Large intestine (tissue), 3 donors: ENCODE results near the gene ATP1A3. TPM values are rescaled to one million over a fixed set of nuclear protein-coding genes. Genes with fewer than 3 reads are reported as not detected.

Source experiments
- DNase-seq, 2 donors: peaks; one replicate each; pipeline versions ENCODE4 v3.0.0 to v3.0.0-alpha.2; 2013
- H3K27ac ChIP-seq: one replicate; pipeline ENCODE4 v1.5.1; 2013; ENCODE audit warnings: low read length
- H3K27me3 ChIP-seq: 2 replicates; pipeline ENCODE4 v1.6.1; 2013; ENCODE audit warnings: low read length; ENCODE audit not compliant: control insufficient read depth, insufficient read depth
- H3K36me3 ChIP-seq: 2 replicates; pipeline ENCODE4 v1.6.1; 2013; ENCODE audit warnings: low read length; ENCODE audit not compliant: control insufficient read depth, insufficient read depth
- H3K4me1 ChIP-seq: one replicate; pipeline ENCODE4 v1.6.1; 2013; ENCODE audit warnings: low read length; ENCODE audit not compliant: control insufficient read depth, insufficient read depth
- H3K4me3 ChIP-seq: one replicate; pipeline ENCODE4 v1.5.1; 2013; ENCODE audit warnings: low read length
- H3K9me3 ChIP-seq: one replicate; pipeline ENCODE4 v1.6.1; 2013; ENCODE audit warnings: mild to moderate bottlenecking, low read depth, low read length, moderate library complexity; ENCODE audit not compliant: control insufficient read depth
- WGBS: methylation state at CpG from one replicate; pipeline ENCODE4 v1.1.5; 2013; ENCODE audit warnings: low lambda C conversion rate; ENCODE audit not compliant: insufficient coverage; 5-methylcytosine and 5-hydroxymethylcytosine counted together
- polyA plus RNA-seq: library from polyadenylated mRNA; unstranded; fragments of 120-200 nt; gene quantifications from one replicate; pipeline ENCODE4 v1.2.1, GENCODE V29; 2013

Gene ATP1A3
- polyA plus RNA-seq, 1 donor, result 13.0 TPM

GRCh38 chr19:41965106-41965505 is 28.9 kb downstream of the ATP1A3 start:
- Histone ChIP-seq H3K27me3 (no peaks in the 10 kb centered on the region), H3K4me3 (no peak overlapping the region), H3K36me3 (no peaks in the 10 kb centered on the region), H3K4me1 (peaks cover 8% of the 10 kb centered on the region), H3K9me3 (no peaks in the 10 kb centered on the region), H3K27ac (no peak overlapping the region)
- WGBS, result 53% methylated on average over 2 of the region's 5 CpGs
- no peak for DNase-seq

GRCh38 chr19:41960973-41961372 is 33.1 kb downstream of the ATP1A3 start:
- Histone ChIP-seq H3K27me3 (no peaks in the 10 kb centered on the region), H3K9me3 (peaks cover 3% of the 10 kb centered on the region), H3K4me3 (no peak overlapping the region), H3K36me3 (peaks cover 3% of the 10 kb centered on the region), H3K4me1 (peaks cover 13% of the 10 kb centered on the region), H3K27ac (no peak overlapping the region)
- no peak for DNase-seq
- WGBS, result no CpG with 5 or more reads among the region's 5 CpGs

GRCh38 chr19:41959056-41960053 is 34.7 kb downstream of the ATP1A3 start, which contains the start of gene RABAC1:
Gene RABAC1, minus strand, starts transcription at chr19:41959321. Its CDS starts 29 bp downstream, at chr19:41959292.
- no CpG with 5 or more reads among the region's 46 CpGs for WGBS
- peak within 1 kb of the TSS; percentile 90 for H3K27ac ChIP-seq
- peaks cover 13% of the 10 kb centered on the region for H3K4me1 ChIP-seq
- peaks cover 7% of the 10 kb centered on the region for H3K36me3 ChIP-seq
- DNase-seq, result peak; percentile 92 to 96
- H3K9me3 ChIP-seq, result peaks cover 3% of the 10 kb centered on the region
- H3K4me3 ChIP-seq, result peak within 1 kb of the TSS; percentile 84
- no peaks in the 10 kb centered on the region for H3K27me3 ChIP-seq

- Histone ChIP-seq H3K36me3 (peaks cover 7% of the 10 kb centered on the region), H3K27me3 (no peaks in the 10 kb centered on the region), H3K9me3 (peaks cover 3% of the 10 kb centered on the region), H3K4me1 (peaks cover 13% of the 10 kb centered on the region), H3K4me3 (peak overlapping the region; percentile 84), H3K27ac (peak overlapping the region; percentile 90)
- peak; percentile 84 to 93 for DNase-seq
- WGBS, result no CpG with 5 or more reads among the region's 43 CpGs
These were observed 35.5 kb downstream of the ATP1A3 start for GRCh38 chr19:41958367-41959055.

- H3K9me3 ChIP-seq, result peaks cover 3% of the 10 kb centered on the region
- peaks cover 13% of the 10 kb centered on the region for H3K4me1 ChIP-seq
- H3K36me3 ChIP-seq, result peaks cover 7% of the 10 kb centered on the region
- WGBS, result no CpG with 5 or more reads among the region's 10 CpGs
- no peaks in the 10 kb centered on the region for H3K27me3 ChIP-seq
- peak; percentile 93 to 95 for DNase-seq
- peak overlapping the region; percentile 90 for H3K27ac ChIP-seq
- H3K4me3 ChIP-seq, result peak overlapping the region; percentile 84
These were observed 36.1 kb downstream of the ATP1A3 start for GRCh38 chr19:41957838-41958366.

- Histone ChIP-seq H3K4me1 (peaks cover 13% of the 10 kb centered on the region), H3K27ac (peak overlapping the region; percentile 53), H3K4me3 (no peak overlapping the region), H3K9me3 (peaks cover 3% of the 10 kb centered on the region), H3K27me3 (no peaks in the 10 kb centered on the region), H3K36me3 (peaks cover 7% of the 10 kb centered on the region)
- WGBS, result no CpG with 5 or more reads among the region's 11 CpGs
- peak; percentile 26 to 41 for DNase-seq
These were observed 36.7 kb downstream of the ATP1A3 start for GRCh38 chr19:41957161-41957837.

GRCh38 chr19:41956621-41957020 is 37.4 kb downstream of the ATP1A3 start:
- Histone ChIP-seq H3K4me3 (no peak overlapping the region), H3K27me3 (no peaks in the 10 kb centered on the region)
- no peak for DNase-seq

GRCh38 chr19:41955521-41955920 is 38.5 kb downstream of the ATP1A3 start:
- Histone ChIP-seq H3K9me3 (peaks cover 3% of the 10 kb centered on the region), H3K36me3 (peaks cover 7% of the 10 kb centered on the region), H3K27me3 (no peaks in the 10 kb centered on the region), H3K4me1 (peaks cover 13% of the 10 kb centered on the region), H3K27ac (no peak overlapping the region), H3K4me3 (no peak overlapping the region)
- no peak for DNase-seq
- no CpG with 5 or more reads among the region's 7 CpGs for WGBS

More at GRCh38 chr19:41956621-41957020, 37.4 kb downstream of the ATP1A3 start:
- Histone ChIP-seq H3K27ac (no peak overlapping the region), H3K36me3 (peaks cover 7% of the 10 kb centered on the region), H3K4me1 (peaks cover 13% of the 10 kb centered on the region), H3K9me3 (peaks cover 3% of the 10 kb centered on the region)
- WGBS, result no CpG with 5 or more reads among the region's 13 CpGs

- no peaks in the 10 kb centered on the region for H3K4me1 ChIP-seq
- H3K4me3 ChIP-seq, result no peak overlapping the region
- H3K27me3 ChIP-seq, result no peaks in the 10 kb centered on the region
- DNase-seq, result peak; percentile 48 to 69
- no peaks in the 10 kb centered on the region for H3K9me3 ChIP-seq
- no peak overlapping the region for H3K27ac ChIP-seq
- 0% methylated on average over 1 of the region's 12 CpGs for WGBS
- H3K36me3 ChIP-seq, result peaks cover 7% of the 10 kb centered on the region
These were observed 42.3 kb downstream of the ATP1A3 start for GRCh38 chr19:41951686-41952172.
